Inferior parietal cortex (tissue), 1 donor: ENCODE data around the gene KRTCAP2.
"Not testable (repeated sequence)": the region's sequence is repeated elsewhere in the genome, so short reads cannot be mapped to it uniquely, and the experiment has no call there.

Experiments
- DNase-seq: peaks from one replicate; pipeline ENCODE4 v3.0.0-alpha.2; 2016; ENCODE audit errors: extremely low spot score

The KRTCAP2 gene

DNA sequence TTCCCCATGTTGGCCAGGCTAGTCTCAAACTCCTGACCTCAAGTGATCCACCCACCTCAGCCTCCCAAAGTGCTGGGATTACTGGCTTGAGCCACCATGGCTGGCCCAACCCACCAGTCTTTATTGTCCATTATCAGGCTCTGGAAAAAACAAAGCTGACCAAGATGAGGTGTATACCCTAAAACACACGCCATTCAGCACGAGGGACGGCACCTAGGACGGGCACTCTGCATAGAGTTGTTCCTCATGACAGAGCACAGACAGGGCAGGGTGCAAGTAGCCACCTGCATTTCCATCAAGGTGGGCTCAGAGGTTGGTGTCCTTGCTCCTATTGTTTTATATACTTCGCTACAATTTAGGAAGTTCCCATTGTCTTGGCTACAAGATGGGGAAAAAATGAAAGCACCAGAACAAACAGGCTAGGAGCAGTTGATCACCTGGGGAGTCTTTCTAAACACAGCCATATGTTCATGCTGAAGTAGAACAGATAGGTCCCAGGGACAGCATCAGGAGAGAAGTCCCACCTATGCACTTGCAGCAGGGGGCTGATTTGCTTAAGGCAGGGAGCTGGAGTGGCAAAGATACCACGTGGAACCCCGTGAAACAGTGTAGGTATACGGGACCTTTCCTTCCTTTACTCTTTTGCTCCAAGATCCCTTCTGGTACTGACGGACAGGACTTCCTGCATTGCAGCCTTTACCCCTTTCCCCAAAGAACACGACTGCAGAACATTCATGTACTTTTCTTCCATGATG, 4.5 kb downstream of the KRTCAP2 start:
- no peak for DNase-seq

DNA sequence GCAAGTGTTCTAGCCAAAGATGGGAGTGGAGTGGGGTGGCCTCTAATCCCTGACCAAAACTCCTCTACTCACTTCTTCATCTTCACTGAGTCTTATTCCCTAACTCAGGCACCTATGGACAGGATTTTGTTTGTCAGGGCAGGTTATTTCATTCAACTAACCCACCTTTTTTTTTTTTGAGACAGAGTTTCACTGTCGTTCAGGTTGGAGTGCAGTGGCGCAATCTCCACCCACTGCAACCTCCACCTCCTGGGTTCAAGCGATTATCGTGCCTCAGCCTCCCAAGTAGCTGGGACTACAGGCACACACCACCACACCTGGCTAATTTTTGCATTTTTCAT, 5.0 kb downstream of the KRTCAP2 start:
- DNase-seq = not testable (repeated sequence)

DNA sequence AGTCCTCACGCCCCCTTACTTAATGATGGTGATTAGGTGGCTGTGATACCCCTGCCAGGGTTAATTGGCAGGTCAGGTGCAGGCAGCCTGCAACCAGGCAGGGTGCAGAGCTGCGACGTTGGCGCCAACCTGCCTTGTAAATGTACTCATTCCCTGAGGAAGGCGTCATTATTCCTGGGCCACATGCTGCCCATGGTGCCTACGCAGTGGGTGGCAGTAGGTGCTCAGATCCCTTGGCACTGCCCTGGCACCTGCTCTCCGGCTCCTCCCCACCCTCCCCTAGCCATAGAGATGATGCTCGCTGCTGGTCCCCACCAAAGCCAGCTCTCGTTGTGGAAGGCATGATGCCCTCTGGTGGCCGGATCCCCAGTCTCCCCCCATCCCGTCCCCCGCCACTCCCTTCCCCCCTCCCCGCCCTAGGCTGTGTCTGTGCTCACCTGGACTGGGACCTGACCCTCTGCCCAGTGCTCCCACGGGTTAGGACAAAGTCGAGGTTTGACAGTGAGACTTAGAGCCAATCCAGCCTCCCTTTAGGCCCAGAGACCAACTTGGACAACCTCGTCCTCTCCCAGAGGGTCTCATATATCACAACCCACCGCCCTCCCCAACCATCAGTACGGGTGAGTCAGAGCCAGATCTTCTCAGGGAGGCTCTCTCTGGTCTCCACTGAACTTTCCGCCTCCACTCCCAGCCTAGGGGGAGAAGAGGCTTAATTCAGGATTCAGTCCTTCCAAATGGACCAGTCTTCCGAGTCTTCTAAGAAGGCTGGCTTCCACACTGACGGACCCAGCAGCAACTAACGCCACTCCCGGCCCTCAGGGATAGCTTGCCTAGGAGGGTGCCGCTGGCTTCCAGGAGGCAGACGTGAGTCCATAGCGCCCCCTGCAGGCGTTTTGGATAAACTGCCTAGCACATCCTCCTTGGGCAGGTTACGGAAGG, 5.7 kb downstream of the KRTCAP2 start:
- DNase-seq = peak; percentile 95

DNA sequence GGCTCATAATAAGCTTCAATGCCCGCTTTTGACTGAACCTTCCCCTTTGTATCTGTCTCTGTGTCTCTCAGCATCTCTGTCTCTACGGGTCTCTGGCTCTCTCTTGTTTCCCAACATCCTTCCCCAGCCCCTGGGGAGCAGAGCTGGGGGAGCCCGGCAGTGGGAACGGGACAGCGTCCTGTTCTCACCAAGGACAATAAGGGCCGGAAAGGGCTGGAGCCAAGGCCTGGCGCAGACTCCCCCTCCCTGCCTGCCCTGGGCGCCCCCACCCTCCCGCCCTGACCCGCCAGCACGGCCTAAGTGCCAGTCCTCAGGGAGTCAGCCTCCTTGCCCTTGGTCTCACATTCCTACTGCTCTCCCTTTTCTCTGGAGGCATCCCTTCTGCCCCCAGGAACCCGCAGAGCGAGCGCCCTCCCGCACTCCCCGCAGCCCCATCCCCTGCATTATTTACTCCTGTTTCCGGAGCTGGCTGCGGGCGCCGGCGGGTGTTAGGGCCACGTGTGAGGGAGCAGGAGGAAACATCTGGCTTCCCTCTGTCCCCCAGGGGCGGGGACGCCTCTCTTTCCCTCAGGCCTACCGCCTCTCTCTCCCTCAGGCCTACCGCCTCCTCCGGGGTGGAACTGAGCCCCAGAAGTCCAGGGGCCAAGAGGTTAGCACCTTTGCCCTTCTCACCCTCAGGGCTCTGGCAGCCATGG, 6.5 kb downstream of the KRTCAP2 start:
- peak; percentile 5 for DNase-seq

DNA sequence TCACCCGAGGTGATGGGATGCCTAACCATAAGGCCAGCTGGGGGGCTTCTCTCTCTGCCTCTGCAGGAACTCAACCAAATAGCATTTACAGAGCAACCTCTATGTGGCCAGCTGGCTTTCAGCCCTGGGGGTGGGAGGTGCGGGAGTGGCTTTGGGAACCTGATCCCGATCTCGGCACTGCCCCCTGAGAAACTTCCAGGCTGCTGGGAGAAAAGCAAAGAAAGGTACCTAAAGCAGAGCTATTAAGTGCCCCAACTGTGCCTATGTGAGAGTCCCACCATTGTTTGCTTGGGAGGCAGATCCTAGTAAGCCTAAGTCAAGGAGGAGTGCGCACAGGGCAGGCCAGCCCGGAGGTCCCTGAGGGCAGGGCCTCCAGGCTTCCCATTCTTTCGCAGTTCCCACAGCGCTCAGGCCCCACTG, 7.0 kb downstream of the KRTCAP2 start:
- no peak for DNase-seq

DNA sequence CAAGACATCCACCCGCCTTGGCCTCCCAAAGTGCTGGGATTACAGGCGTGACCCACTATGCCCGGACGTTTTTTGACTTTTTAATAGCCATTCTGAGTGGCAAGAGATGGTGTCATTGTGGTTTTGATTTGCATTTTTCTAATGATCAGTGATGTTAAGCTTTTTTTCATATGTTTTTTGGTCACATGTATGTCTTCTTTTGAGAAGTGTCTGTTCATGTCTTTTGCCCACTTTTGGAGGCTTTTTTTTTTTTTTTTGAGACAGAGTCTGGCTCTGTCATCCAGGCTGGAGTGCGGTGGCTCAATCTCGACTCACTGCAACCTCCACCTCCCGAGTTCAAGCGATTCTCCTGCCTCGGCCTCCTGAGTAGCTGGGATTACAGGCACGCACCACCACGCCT, 8.5 kb downstream of the KRTCAP2 start:
- not testable (repeated sequence) for DNase-seq

DNA sequence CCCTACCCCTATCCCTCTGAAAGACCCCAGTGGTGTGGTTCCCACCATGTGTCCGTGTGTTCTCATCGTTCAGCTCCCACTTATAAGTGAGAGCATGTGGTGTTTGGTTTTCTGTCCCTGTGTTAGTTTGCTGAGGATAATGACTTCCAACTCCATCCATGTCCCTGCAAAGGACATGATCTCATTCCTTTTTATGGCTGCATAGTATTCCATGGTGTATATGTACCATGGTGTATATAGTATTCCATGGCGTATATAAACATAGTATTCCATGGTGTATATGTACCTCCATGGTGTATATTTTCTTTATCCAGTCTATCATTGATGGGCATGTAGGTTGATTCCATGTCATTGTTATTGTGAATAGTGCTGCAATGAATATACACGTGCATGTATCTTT, 9.3 kb downstream of the KRTCAP2 start:
- not testable (repeated sequence) for DNase-seq

DNA sequence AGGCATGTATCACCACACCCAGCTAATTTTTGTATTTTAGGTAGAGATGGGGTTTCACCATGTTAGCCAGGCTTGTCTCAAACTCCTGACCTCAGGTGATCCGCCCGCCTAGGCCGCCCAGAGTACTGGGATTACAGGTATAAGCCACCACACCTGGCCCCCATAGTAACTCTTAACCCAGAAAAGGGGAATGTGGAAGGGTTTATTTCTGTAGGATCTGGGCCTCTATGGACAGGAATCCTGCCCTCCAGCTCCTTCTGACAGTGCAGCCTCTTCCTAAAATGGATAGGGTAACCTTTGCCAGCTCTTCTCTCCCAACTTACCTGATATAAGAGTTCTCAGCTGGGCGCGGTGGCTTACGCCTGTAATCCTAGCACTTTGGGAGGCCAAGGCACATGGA, 10.5 kb downstream of the KRTCAP2 start:
- DNase-seq = not testable (repeated sequence)

DNA sequence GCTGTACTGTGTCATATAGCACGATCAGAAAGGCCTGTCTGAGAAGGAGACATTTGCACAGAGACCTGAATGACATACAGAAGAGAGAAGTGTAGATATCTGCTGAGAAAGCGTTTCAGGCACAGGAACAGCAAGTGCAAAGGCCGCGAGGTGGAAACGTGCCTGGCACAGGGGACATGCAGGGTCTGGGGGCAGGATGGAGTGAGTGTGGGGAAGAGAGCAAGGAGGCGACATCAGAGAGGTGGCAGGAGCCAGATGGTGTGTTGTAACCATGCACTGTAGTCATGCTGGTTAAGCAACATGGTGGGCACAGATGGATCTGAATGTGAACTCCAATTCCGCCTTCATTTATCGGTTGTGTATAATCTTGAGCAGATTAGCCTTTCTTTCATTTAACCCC, 13.0 kb downstream of the KRTCAP2 start:
- no peak for DNase-seq

DNA sequence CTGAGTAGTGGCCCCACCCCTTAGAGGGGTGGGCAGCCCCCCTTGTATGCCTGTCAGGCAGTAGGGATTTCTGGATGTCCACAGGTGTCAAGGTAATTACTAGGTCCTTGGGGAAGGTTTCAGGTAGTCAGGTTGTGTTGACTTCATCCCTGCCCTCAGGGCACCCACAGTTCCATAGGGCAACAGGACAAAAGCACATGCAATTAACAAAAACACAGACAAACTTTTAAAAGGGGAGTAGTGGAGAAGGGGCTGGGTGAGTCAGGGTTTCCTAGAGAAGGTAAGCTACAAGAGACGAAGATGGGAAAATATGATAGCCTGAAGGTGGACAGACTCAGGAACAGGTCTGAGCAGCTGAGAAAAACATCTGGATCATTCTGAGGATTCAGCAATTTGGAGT, 14.1 kb downstream of the KRTCAP2 start:
- DNase-seq = no peak

DNA sequence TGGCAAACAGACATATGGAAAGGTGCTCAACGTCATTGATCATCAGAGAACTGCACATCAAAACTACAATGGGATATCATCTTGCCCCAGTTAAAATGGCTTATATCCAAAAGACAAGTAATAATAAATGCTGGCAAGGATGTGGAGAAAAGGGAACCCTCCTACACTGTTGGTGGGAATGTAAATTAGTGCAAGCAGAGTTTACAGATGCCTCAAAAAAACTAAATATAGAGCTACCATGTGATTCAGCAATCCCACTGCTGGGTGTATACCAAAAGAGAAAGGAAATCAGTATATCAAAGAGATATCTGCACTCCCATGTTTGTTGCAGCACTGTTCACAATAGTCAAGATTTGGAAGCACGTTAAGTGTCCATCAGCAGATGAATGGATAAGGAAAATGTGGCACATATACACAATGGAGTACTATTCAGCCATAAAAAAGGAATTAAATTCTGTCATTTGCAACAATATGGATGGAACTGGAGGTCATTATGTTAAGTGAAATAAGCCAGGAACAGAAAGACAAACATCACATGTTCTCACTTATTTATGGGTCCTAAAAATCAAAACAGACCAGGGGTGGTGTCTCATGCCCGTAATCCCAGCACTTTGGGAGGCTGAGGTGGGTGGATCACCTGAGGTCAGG, 17.0 kb downstream of the KRTCAP2 start:
- DNase-seq = not testable (repeated sequence)

DNA sequence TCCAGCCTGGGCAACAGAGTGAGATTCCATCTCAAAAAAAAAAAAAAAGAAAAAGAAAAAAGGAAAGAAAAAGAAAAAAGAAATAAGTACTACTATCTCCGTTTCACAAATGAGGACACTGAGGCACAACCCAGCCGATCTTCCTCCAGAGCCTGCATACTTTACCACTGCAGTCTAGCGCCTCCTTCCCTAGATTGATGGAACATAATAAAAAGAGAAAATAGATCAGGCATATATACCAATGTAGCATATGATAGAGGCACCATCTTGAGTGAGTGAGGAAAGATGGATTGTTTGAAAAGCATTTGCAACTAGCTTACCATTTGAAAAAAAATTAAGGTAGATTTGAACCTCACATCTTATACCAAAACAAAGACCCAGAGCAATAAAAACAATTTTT, 27.6 kb downstream of the KRTCAP2 start:
- no peak for DNase-seq

DNA sequence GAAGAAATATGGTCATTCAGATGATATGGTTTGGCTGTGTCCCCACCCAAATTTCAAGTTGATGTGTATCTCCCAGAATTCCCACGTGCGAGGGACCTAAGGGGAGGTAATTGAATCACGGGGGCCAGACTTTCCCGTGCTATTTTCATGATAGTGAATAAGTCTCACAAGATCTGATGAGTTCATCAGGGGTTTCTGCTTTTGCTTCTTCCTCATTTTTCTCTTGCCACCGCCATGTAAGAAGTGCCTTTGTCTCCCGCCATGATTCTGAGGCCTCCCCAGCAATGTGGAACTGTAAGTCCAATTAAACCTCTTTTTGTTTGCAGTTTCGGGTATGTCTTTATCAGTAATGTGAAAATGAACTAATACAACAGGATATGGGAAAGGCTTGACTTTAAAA, 31.4 kb downstream of the KRTCAP2 start:
- DNase-seq = no peak

DNA sequence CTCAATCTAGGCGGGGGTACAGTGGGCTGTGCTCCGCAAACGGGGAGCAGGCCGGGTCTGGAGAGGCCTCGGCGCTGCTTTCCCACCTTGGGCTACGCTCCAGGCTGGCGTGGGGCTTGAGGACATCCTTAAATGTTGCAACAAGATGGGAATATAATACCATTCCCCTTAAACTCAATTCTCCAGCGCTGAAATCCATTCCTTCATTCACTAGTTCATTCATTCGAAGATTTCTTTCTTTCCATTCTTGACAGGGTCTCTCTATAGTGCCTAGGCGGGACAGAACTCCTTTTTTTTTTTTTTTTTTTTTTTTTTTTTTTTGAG, 32.5 kb downstream of the KRTCAP2 start:
- DNase-seq = no peak

DNA sequence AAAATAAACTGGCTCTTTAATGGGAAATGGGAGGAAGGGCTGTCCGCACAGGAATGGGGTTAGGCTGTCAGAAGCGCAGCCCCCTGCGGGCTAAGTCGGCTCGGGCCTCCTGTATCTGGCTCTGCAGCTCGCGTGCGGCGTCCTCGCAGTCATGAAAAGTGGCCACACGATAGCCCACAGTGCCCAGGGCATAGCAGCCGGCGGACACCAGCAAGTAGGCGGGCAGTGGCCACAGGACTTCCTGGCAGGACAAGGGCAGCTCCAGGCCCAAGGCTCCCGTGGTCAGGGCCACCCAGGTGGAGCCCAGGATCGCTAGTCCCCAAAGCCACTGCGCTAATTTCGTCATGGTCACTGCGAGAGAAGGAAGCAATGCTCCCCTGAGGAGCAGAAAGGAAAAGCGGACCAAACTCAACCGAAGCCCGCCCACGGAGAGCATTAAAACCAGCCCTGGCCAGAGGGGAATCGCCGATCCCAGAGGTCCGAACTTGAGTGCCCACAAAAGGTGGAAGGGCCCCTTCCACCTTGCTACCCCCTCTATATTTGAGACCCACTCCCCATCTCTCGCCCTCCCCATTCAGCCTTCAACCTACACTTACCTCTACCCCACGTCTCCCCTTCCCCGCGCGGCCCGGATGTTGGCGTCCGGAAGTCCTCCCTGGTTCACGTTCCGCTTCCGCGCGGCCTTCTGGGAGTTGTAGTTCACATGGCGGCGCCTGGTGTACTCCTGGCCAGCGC, 33.0 kb downstream of the KRTCAP2 start, which contains the start of gene DPM3:
DPM3 (minus strand) TSS at position 637 of the 735 bp plus-strand sequence; CDS start at position 346, 291 bp downstream.
- DNase-seq = peak; percentile 93

DNA sequence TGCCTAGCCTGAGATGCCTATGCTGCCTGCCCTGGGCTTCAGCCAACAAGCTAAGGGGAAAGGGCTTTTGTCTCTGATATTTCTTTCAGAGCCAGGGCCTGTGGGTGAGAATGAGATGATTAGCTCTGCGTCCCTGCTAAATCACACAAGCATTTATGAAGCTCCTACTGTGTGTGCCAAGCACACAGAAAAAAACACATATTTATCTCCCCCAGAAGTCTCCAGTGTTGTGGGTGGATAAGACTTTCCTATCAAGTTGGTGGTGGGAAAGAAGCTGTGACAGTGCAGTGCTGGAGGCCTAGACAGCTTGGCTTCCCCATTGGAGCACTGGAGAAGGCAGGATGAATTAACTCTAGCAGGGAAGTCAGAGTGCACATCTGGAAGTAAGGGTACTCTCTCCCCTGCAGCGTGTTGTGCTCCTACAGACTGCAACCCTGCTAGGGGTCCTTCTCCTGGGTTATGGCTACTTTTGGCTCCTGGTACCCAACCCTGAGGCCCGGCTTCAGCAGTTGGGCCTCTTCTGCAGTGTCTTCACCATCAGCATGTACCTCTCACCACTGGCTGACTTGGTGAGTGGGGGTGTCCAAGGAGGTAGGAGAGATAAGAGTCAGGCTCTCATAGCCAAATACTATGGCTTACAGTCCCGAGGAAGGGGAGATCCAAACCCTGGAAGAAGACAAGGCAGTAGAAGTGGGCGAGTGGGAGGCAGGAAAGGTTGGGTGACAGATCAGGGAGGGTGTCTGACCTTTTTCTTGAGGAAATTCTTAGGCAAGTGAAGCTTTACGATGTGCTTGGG, 35.8 kb downstream of the KRTCAP2 start:
- no peak for DNase-seq

DNA sequence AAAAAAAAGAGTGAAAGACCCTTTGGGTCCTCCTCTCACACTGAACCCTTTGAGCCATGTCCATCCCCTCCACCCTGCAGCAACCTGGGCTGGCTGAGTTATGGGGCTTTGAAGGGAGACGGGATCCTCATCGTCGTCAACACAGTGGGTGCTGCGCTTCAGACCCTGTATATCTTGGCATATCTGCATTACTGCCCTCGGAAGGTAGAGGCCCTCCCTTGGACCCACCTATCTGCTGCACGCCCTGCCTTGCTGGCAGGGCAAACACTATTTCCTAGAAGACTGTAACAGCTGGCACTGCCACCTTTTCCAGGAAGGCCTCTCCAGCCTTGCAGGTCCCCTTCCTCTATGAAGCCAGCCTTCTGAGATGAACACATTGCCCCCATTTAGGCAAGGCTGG, 36.4 kb downstream of the KRTCAP2 start:
- no peak for DNase-seq

DNA sequence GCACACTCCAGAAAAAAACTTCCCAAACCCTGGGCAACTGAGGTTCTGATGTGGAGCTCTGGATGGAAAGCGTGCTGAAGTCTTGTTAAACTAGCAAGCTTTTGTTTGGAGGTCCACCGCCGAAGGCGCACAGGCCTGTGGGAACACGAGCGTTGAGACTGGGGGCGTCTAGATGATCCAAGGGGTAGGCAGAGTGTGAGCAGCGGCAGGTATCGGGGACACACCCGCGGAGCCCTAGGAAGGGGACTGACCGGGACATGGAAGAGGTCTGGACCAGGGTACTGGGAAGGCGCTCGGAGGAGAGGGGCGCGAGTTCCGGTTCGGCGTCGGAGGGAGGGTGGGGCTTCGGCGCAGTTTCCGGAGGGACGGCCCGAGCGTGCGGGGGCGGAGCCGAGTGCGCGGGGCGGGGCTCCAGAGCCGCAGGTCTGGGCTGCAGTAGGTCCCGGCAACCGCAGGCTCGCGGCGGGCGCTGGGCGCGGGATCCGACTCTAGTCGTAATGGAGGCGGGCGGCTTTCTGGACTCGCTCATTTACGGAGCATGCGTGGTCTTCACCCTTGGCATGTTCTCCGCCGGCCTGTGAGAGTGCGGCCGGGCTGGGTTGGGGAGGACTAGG, 37.6 kb downstream of the KRTCAP2 start, which contains the start of gene SLC50A1:
SLC50A1 (plus strand) TSS at position 438 of the 614 bp plus-strand sequence; CDS start at position 498, 60 bp downstream.
- DNase-seq = peak; percentile 87

DNA sequence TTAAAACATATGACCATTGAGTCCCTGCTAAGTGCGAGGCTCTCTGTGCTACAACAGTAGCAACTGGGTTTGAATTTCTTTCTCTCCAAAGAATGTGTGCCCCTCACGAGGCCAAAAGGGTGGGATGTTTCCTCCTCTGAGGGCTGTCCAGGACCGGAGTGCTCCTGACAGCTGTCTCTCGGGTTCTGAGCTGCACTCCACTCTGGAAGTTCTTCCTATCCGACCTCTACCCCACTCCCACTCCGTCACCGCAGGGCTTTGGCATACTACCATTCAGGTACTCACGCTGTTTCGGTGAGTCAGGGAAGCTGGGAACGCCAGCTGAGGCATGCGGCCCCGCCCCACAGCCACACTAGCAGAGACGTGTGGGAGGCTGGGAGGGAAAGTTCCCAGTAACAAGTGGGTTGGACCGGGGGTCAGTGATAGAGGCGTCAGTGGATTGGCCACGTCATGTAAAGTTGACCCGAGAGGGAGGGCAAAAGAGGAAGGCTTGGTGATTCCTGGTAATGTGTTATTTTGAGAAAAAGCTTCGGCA, 38.2 kb downstream of the KRTCAP2 start:
- DNase-seq = peak; percentile 66
